Right lobe of liver (tissue), 4 donors: ENCODE measurements around the gene FNDC4.

Source experiments
- POLR2A ChIP-seq: fragments of 450-650 bp; IDR thresholded peaks from one replicate; pipeline ENCODE4 v1.6.1; 2017; ENCODE audit warnings: antibody characterized with exemption, mild to moderate bottlenecking
- TF ChIP-seq, protein P1 (sequence below), 4 donors: fragments of 200-600 bp in 3 of 4; fragments of 450-650 bp in 1 of 4; IDR thresholded peaks; one replicate each; pipeline versions ENCODE4 v1.5.1 to v1.8.0; 2016 to 2022; ENCODE audit warnings: antibody characterized with exemption in 4 of 4, mild to moderate bottlenecking in 2 of 4
- donor health status: DM: no; HTN: no; CAD: no.
- donor health status: DM: no; HTN: no; CAD: no.
- donor health status: DM: no; HTN: yes; CAD: no.

DNA sequence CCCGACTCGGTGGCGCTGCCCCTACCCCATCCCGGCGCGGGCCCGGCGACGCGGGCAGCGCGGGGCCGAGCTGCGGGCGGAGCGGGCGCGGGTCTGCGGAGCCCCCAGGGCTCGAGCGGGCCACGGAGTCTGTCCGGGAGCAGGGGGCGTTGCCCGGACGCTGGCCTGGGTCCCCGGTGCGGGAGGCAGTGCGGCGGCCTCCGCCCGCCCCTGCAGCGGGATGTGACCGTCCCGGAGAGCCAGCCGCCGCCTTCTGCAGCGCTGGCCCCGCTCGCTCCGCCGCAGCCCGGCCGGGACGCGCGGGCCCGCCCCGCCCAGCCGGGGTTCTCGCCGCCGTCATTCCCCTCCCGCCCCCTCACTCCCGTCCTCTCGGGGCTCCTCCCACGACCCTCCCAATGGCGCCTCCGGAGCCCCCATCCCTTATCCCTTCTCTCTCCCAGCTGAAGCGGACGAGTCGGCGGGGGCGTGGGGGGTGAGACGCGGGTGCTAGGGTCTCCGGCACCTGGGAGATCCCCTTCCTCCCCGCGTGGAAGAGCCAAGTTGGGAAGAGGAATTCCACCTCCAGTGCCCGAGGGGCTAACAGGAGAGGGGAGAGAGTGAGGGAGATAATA is at the start of gene FNDC4:
- TF ChIP-seq, protein P1, sequence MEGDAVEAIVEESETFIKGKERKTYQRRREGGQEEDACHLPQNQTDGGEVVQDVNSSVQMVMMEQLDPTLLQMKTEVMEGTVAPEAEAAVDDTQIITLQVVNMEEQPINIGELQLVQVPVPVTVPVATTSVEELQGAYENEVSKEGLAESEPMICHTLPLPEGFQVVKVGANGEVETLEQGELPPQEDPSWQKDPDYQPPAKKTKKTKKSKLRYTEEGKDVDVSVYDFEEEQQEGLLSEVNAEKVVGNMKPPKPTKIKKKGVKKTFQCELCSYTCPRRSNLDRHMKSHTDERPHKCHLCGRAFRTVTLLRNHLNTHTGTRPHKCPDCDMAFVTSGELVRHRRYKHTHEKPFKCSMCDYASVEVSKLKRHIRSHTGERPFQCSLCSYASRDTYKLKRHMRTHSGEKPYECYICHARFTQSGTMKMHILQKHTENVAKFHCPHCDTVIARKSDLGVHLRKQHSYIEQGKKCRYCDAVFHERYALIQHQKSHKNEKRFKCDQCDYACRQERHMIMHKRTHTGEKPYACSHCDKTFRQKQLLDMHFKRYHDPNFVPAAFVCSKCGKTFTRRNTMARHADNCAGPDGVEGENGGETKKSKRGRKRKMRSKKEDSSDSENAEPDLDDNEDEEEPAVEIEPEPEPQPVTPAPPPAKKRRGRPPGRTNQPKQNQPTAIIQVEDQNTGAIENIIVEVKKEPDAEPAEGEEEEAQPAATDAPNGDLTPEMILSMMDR (IDR thresholded peaks at IDR 0.05), result no peak
- TF ChIP-seq POLR2A, result peak; percentile 82
